ENCODE measurements around the gene CACHD1. TPM values are rescaled to one million over a fixed set of nuclear protein-coding genes. Genes with fewer than 3 reads are reported as not detected.

The CACHD1 gene
- total and polyA plus RNA-seq, 2 of the 8 experiments (the other 6 are each of a cell fraction or from before 2014, with no cell fraction given) = 22.2 to 42.5 TPM

- ChIA-PET POLR2A (ENCODE audit: partially characterized antibody) (no interaction called here), CTCF (ENCODE audit: partially characterized antibody) (interaction anchor here (0.6 to 1.6 kb wide), 15 partner anchors 9 to 915 kb away, joined by 3 to 11 read pairs (median 3); no protein-coding TSS in a partner anchor)
- Histone ChIP-seq H4K91ac (replicated peaks; ENCODE audit: insufficient read length, low read length) (no peak overlapping the region), H3K18ac (ENCODE audit: extremely low read depth, low read length) (no peak overlapping the region), H3K9me3 (ENCODE audit: insufficient read depth in 2 of 2, low read depth in 1 of 2, low read length in 1 of 2) (no peaks in the 10 kb centered on the region), H2BK5ac (ENCODE audit: low read depth, low read length) (no peak overlapping the region), H3K79me1 (ENCODE audit: low read depth, low read length) (no peaks in the 10 kb centered on the region), H3K27ac (ENCODE audit: low read depth, low read length) (no peak overlapping the region), H3K79me2 (ENCODE audit: control insufficient read depth in 1 of 2, insufficient read depth in 2 of 2, low read length in 2 of 2) (no peaks in the 10 kb centered on the region), H2BK20ac (ENCODE audit: low read length) (no peak overlapping the region), H3K23me2 (ENCODE audit: low read depth, low read length) (no peaks in the 10 kb centered on the region), H2AK5ac (ENCODE audit: low read depth, low read length) (no peak overlapping the region), H2BK15ac (ENCODE audit: low read length) (no peak overlapping the region), H2AFZ (ENCODE audit: low read length) (no peak overlapping the region), H2BK12ac (ENCODE audit: low read depth, low read length) (no peak overlapping the region), H3K27me3 (replicated peaks in 1 of 4; ENCODE audit: control insufficient read depth in 3 of 4, extremely low read depth in 1 of 4, insufficient read depth in 3 of 4, low read length in 3 of 4) (no peaks in the 10 kb centered on the region), H3K23ac (ENCODE audit: insufficient read length) (no peak overlapping the region), H3K4me3 (ENCODE audit: extremely low read depth in 1 of 4, insufficient read depth in 2 of 4, low read depth in 3 of 4, low read length in 4 of 4) (no peak overlapping the region), H3K4me2 (ENCODE audit: insufficient read depth in 1 of 2, low read depth in 2 of 2, low read length in 2 of 2) (no peak overlapping the region), H3K56ac (replicated peaks; ENCODE audit: insufficient read length, low read depth, low read length) (no peak overlapping the region), H3K14ac (ENCODE audit: insufficient read length) (no peak overlapping the region), H4K8ac (ENCODE audit: extremely low read depth, insufficient read depth, low read length) (no peak overlapping the region), H3K4ac (replicated peaks; ENCODE audit: insufficient read length, low read depth, low read length) (no peak overlapping the region), H3K9ac (replicated peaks in 1 of 4; ENCODE audit: extremely low read depth in 1 of 4, low read depth in 3 of 4, low read length in 3 of 4) (no peak overlapping the region), H4K5ac (ENCODE audit: insufficient read length, low read depth, low read length) (no peak overlapping the region), H3K4me1 (replicated peaks in 1 of 4; ENCODE audit: control insufficient read depth in 3 of 4, insufficient read depth in 4 of 4, low read length in 3 of 4) (peaks cover 0 to 5% (median 0%) of the 10 kb centered on the region in 4 experiments; a peak in 2 of 7 replicates), H3K36me3 (ENCODE audit: control insufficient read depth in 2 of 4, insufficient read depth in 4 of 4, low read length in 3 of 4) (peaks cover 16 to 83% (median 52%) of the 10 kb centered on the region in 4 experiments), H2BK120ac (replicated peaks; ENCODE audit: low read depth, low read length) (no peak overlapping the region), H4K20me1 (replicated peaks in 1 of 2; ENCODE audit: control insufficient read depth in 1 of 2, insufficient read depth in 2 of 2, low read length in 2 of 2) (peaks cover 0 to 2% of the 10 kb centered on the region in 2 experiments)
- 95% methylated on average over 1 of the region's 1 CpG; no CpG with 5 or more reads in 1 of the 2 experiments for WGBS, 2 experiments (ENCODE audit: extremely low coverage in 1 of 2, insufficient coverage in 1 of 2, insufficient read length in 1 of 2, insufficient replicate concordance in 2 of 2, low coverage in 1 of 2, low lambda C conversion rate in 2 of 2, missing lambda C conversion rate in 1 of 2)
- no peak for DNase-seq (ENCODE audit: low read depth in 1 of 2, low spot score in 2 of 2)
- no peak for FAIRE-seq
Measured at GRCh38 chr1:64685217-64685616, 215.3 kb downstream of the CACHD1 start.

Data from H1 (cell line).